SK-N-SH (cell line): Measurements from ENCODE around the gene PRDM13.

Experiments
- CTCF ChIP-seq: fragments of 200-600 bp; sonication (generic); IDR thresholded peaks from 2 replicates; pipeline ENCODE4 v1.6.1; 2017; ENCODE audit warnings: antibody characterized with exemption, mild to moderate bottlenecking, moderate library complexity
- GABPA ChIP-seq: IDR thresholded peaks from 2 replicates; pipeline ENCODE4 v1.4.0; 2012; ENCODE audit warnings: low read depth, mild to moderate bottlenecking
- JUND ChIP-seq: IDR thresholded peaks from 2 replicates; pipeline ENCODE4 v1.4.0; 2012
- MAX ChIP-seq: IDR thresholded peaks from 2 replicates; pipeline ENCODE4 v1.4.0; 2012; ENCODE audit warnings: low read depth
- MXI1 ChIP-seq: IDR thresholded peaks from 2 replicates; pipeline ENCODE4 v1.6.1; 2012; ENCODE audit warnings: mild to moderate bottlenecking, low read depth, low read length, improper control_type of control experiment
- PBX3 ChIP-seq: IDR thresholded peaks from 2 replicates; pipeline ENCODE4; 2012
- POLR2AphosphoS5 ChIP-seq: IDR thresholded peaks from 2 replicates; pipeline ENCODE4 v1.6.1; 2012; ENCODE audit warnings: low read depth, low read length
- REST ChIP-seq: IDR thresholded peaks from 2 replicates; pipeline ENCODE4 v1.6.1; 2012; ENCODE audit warnings: mild to moderate bottlenecking, low read depth, low read length, moderate library complexity
- RFX5 ChIP-seq: IDR thresholded peaks from 2 replicates; pipeline ENCODE4 v1.6.1; 2012; ENCODE audit warnings: mild to moderate bottlenecking, improper control_type of control experiment, low read length
- TAF1 ChIP-seq: IDR thresholded peaks from 2 replicates; pipeline ENCODE4 v1.6.1; 2012; ENCODE audit warnings: low read depth, mild to moderate bottlenecking, low read length, moderate library complexity, borderline replicate concordance
- ZBTB33 ChIP-seq: IDR thresholded peaks from 2 replicates; pipeline ENCODE4 v1.4.0; 2012; ENCODE audit warnings: low read depth, borderline replicate concordance

- TF ChIP-seq REST (peak; percentile 64), RFX5 (no peak), POLR2AphosphoS5 (peak; percentile 95), JUND (no peak), MAX (peak; percentile 82), CTCF (no peak), MXI1 (no peak; the same call in 1 of the 2 replicates), PBX3 (peak; percentile 70), ZBTB33 (peak; percentile 98), GABPA (peak; percentile 90), TAF1 (peak; percentile 99)
These were observed 38.3 kb upstream of the PRDM13 start, which contains the start of gene CCNC for GRCh38 chr6:99568103-99568933.
